ENCODE results near the gene CDHR2.

CDHR2 gene

GRCh38 chr5:176536902-176537553 is 12.1 kb upstream of the CDHR2 start, which contains the start of gene RNF44:
Gene RNF44 (minus strand): TSS chr5:176537402. CDS start chr5:176532472, 4,930 bp downstream.
- TF ChIP-seq, protein P1, sequence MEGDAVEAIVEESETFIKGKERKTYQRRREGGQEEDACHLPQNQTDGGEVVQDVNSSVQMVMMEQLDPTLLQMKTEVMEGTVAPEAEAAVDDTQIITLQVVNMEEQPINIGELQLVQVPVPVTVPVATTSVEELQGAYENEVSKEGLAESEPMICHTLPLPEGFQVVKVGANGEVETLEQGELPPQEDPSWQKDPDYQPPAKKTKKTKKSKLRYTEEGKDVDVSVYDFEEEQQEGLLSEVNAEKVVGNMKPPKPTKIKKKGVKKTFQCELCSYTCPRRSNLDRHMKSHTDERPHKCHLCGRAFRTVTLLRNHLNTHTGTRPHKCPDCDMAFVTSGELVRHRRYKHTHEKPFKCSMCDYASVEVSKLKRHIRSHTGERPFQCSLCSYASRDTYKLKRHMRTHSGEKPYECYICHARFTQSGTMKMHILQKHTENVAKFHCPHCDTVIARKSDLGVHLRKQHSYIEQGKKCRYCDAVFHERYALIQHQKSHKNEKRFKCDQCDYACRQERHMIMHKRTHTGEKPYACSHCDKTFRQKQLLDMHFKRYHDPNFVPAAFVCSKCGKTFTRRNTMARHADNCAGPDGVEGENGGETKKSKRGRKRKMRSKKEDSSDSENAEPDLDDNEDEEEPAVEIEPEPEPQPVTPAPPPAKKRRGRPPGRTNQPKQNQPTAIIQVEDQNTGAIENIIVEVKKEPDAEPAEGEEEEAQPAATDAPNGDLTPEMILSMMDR (IDR thresholded peaks at IDR 0.05) = no peak
- TF ChIP-seq ZFX (IDR thresholded peaks at IDR 0.05; ENCODE audit: borderline replicate concordance) = no peak
- peak within 1 kb of the TSS; percentile 84 for H3K27ac ChIP-seq

DNA sequence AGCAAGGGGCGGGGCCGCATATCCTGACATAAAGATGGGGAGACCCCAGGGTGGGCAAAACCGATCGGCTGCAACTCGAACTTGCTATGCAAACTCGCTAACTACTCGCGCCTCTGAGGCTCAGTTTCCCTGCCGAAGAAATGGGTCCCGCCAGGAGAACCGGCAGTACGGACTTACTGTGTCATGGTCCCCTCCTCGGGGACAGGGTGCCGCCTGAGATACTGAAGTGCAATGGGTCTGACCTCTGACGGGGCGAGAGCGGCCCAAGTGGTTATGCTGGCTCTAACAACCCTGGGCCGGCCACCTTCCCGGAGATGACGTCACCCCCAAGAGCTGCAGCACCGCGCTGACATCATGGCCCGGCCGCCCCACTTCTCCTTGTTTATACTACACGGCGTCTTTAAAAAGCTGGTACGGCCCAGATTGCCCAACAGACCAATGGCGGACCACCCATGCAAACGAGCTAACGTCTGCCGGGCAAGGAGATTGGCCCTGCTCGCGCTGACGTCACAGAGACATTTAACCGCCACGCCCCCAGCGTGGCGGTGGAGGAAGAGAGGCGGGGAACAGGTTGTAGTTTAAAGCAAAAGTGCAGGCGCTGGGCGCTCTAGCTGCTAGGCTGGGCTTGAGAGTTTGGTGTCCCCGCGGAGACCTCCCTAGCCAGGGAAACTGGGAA is 11.4 kb upstream of the CDHR2 start:
- TF ChIP-seq, protein P1 (IDR thresholded peaks at IDR 0.05) = no peak
- no peak for TF ChIP-seq ZFX (IDR thresholded peaks at IDR 0.05; ENCODE audit: borderline replicate concordance)
- H3K27ac ChIP-seq = peak overlapping the region; percentile 84

GRCh38 chr5:176538230-176538988 is 10.7 kb upstream of the CDHR2 start:
- TF ChIP-seq ZFX (IDR thresholded peaks at IDR 0.05; ENCODE audit: borderline replicate concordance) = no peak
- TF ChIP-seq, protein P1 (IDR thresholded peaks at IDR 0.05) = no peak
- peak overlapping the region; percentile 84 for H3K27ac ChIP-seq

DNA sequence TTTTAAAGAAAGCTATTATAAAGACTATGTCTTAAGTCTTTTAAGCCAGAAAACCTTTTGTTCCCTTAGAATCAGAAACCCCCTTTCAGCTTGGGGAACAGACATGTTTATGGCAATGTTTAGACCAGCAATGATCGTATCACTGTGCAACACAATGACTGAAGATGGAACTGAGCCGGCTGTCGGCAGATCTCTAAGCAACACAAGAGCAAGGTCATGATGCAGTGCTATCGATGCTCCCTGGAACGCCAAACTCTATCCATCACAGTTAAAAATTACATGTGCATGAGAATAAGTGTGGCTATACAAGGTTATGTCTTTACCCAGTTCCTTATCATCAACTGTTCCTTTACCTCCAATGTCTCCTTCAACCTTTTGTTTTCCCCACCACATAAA is 10.2 kb upstream of the CDHR2 start:
- H3K27ac ChIP-seq = peak overlapping the region; percentile 84
- TF ChIP-seq ZFX (IDR thresholded peaks at IDR 0.05; ENCODE audit: borderline replicate concordance) = no peak
- TF ChIP-seq, protein P1 (IDR thresholded peaks at IDR 0.05) = no peak

DNA sequence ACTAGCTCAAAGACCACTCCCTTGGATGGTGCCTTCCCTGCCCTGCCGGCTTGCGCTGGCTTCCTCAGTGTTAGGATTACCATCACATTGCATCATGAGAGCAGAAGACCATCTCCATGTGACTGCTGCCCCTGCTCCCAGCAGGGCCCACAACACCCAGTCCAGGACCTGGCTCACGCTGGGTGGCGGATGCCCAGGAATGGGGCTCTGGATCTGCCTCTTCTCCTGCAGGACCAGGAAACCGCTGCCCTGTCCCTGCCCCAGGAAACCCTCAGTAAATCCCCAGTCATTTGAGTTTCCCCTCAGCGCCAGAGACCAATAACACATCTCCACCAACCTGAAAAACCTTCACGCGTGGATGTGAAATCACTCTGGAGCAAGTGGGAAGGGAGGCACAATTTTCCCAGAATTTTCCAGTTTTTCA is 8.7 kb upstream of the CDHR2 start:
- no peak overlapping the region for H3K27ac ChIP-seq

GRCh38 chr5:176540956-176541337 is 8.2 kb upstream of the CDHR2 start:
- TF ChIP-seq, protein P1 (IDR thresholded peaks at IDR 0.05) = no peak
- no peak for TF ChIP-seq ZFX (IDR thresholded peaks at IDR 0.05; ENCODE audit: borderline replicate concordance)
- peak overlapping the region; percentile 89; the same call in 1 of the 2 replicates for H3K27ac ChIP-seq

More for the DNA sequence above, 8.7 kb upstream of the CDHR2 start:
- TF ChIP-seq ZFX (IDR thresholded peaks at IDR 0.05; ENCODE audit: borderline replicate concordance) = no peak
- TF ChIP-seq, protein P1 (IDR thresholded peaks at IDR 0.05) = no peak
